Measurements from ENCODE around the gene MYLK4.

The MYLK4 gene

DNA sequence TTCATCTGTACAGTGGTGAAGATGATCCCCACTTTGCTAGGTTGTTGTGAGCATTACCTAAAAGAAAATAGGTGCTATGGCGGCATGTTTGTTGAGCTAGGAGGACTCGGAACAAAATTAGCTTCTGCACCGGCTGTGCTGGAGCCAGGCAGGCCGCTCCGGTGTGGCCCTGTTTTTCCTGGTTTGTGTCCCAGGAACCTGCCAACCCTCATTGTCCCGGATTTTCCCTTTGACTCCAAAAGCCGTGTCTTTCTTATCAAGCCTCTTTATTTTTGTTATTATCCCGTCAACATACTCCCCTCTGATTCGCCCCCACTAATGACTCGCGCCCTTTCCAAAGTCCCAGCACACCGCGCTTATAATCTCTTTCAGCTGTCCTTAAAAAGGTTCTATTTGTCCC lies 117.0 kb downstream of the MYLK4 start:
- TF ChIP-seq, protein P1, sequence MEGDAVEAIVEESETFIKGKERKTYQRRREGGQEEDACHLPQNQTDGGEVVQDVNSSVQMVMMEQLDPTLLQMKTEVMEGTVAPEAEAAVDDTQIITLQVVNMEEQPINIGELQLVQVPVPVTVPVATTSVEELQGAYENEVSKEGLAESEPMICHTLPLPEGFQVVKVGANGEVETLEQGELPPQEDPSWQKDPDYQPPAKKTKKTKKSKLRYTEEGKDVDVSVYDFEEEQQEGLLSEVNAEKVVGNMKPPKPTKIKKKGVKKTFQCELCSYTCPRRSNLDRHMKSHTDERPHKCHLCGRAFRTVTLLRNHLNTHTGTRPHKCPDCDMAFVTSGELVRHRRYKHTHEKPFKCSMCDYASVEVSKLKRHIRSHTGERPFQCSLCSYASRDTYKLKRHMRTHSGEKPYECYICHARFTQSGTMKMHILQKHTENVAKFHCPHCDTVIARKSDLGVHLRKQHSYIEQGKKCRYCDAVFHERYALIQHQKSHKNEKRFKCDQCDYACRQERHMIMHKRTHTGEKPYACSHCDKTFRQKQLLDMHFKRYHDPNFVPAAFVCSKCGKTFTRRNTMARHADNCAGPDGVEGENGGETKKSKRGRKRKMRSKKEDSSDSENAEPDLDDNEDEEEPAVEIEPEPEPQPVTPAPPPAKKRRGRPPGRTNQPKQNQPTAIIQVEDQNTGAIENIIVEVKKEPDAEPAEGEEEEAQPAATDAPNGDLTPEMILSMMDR (conservative IDR thresholded peaks at IDR 0.05; ENCODE audit: low read length) = no peak
- DNase-seq (ENCODE audit: low read depth) = no peak

DNA sequence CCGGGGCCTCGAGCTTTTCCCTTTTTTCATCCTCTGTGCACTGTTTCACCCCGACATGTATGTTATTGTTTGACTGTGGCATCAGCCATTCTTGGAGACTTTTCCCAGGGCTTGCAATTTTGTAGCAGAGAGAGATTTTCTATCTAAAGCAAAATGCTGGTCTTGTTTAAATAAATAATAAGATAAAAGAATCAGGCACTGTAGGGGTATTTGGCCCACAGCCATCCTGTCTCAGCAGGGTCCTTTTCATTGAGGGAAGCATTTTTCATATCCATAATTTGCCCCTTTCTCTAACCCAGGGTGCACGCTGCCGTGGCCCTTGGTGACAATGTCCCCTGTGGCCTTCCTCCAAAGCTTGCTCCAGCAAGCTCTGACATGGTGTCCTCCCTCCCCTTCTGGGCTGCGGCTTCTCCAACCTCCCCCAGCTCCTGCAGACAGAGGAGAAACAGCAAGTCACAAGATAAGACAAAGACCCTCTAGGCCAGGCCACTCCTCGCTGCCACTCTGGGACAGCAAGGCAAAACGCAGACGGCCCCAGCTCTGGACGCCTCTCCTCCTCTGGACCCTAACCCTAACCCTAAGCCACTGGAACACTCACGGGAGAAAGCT lies 117.6 kb downstream of the MYLK4 start:
- DNase-seq (ENCODE audit: low read depth) = no peak
- no peak overlapping the region for H3K4me3 ChIP-seq (ENCODE audit: low read length)
- TF ChIP-seq, protein P1 (conservative IDR thresholded peaks at IDR 0.05; ENCODE audit: low read length) = no peak

More for the DNA sequence above, 117.0 kb downstream of the MYLK4 start:
- H3K4me3 ChIP-seq (ENCODE audit: low read length) = peak overlapping the region; percentile 59

DNA sequence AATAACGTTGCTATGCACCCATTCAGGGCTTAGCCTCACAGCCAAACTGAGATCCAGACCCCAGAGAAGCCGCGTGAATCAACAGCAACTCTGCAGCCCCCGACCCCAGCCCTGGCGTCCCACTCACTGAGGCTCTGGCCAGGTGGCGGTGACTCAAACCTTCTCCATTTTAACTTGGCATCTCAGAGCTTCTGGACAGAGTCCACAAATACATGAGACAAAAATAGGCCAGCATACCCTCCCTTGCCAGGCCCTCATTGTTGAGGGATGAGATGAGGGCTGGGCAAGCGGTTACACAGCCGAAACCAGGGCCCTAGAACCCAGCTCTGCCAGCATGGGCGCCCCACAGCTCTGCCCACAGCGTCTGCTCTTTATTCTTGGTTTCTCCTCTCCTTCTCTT lies 118.4 kb downstream of the MYLK4 start:
- TF ChIP-seq, protein P1 (conservative IDR thresholded peaks at IDR 0.05; ENCODE audit: low read length) = no peak
- DNase-seq (ENCODE audit: low read depth) = peak; percentile 11

DNA sequence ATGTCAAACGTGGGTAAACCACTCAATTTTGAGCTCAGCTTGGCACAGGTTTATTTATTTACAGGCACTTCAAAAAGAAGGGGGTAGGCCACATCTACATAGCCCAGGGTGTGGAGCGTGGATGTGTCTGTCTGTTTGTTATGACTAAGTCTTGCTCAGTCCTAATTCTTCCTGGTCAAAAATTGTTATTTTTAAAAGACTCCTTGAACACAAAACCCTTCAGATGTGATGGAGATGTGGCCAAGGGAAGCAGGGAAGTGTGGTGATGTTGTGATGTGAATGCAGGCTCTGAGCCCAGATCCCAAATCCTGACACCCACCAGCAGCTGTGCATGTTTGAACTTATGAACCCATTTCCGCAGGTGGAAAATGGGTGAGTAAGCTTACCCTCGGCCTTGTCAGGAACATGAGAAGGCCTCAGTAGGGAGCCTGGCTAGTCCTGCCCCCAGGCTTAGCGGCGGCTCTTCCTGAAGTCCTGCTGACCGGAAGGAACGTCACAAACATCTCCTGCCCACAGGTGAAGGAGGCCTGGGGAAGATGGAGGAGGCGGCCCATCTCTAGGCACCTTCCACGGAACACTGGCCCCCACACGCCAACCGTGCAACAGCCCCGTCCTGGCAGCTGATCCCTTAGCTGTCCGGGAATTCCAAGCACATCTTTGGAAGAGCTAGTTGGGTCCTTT lies 119.7 kb downstream of the MYLK4 start:
- no peak overlapping the region for H3K4me3 ChIP-seq (ENCODE audit: low read length)
- TF ChIP-seq, protein P1 (conservative IDR thresholded peaks at IDR 0.05; ENCODE audit: low read length) = no peak
- peak; percentile 2 for DNase-seq (ENCODE audit: low read depth)

More for the DNA sequence above, 118.4 kb downstream of the MYLK4 start:
- H3K4me3 ChIP-seq (ENCODE audit: low read length) = no peak overlapping the region

DNA sequence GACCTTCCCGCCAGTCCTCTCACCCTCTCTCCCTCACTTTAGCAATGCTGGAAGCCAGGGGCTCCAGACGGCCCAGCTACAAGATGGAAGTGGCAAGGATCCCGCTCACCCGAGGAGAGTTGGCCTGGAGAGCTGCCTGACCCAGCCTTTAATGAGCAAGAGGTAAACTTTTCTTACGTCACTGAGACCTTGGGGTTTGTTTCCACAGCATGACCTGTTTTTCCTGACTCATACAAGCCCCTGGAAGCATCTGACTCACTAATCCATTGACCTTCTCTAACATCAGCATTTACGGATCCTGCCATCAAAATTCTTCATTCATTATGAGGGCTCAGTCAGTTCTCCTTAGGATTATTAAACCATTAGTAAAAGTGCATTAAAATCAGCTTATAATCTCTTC lies 120.4 kb downstream of the MYLK4 start:
- DNase-seq (ENCODE audit: low read depth) = peak; percentile 71
- TF ChIP-seq, protein P1 (conservative IDR thresholded peaks at IDR 0.05; ENCODE audit: low read length) = no peak
- H3K4me3 ChIP-seq (ENCODE audit: low read length) = no peak overlapping the region

DNA sequence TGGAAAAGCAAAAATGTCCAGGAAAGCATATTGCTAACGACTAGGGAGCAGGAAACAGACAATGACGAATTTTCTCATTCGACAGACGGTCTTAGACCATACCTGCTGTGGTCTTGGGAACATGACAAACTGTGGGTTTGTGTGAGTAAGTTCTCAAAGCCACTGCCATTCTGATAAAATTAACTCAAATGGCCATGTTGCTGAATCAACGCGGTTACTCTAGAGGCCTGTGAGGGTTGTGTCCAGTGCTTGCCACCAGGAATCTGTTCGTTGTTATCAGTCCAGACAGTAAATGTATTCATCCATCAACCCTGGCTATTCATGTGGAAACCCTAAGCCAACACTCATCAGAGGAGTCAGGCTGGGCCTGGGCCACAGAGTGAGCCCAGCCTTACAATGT lies 124.3 kb downstream of the MYLK4 start:
- no peak overlapping the region for H3K4me3 ChIP-seq (ENCODE audit: low read length)
- TF ChIP-seq, protein P1 (conservative IDR thresholded peaks at IDR 0.05; ENCODE audit: low read length) = no peak
- no peak for DNase-seq (ENCODE audit: low read depth)

DNA sequence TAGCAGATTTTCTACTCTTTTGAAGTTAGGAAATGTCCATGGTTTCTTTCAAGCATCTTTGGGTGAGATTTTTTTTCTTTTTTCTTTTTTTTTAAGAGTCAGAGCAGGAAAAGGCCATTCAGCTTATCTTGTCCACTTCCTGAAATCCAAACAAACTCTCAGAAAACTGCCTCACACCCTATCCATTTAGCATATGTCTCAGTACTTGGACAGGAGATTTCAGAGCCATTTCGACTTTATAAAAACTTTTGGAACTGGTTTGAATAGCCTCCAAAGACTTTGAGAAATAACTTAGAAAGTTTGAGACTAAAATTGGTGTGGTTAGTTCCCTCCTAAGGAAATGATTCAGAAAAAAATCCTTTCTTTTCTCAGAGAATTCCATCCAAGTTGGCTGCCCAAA lies 125.1 kb downstream of the MYLK4 start:
- TF ChIP-seq, protein P1 (conservative IDR thresholded peaks at IDR 0.05; ENCODE audit: low read length) = no peak
- no peak for DNase-seq (ENCODE audit: low read depth)
- H3K4me3 ChIP-seq (ENCODE audit: low read length) = no peak overlapping the region

Data from AG10803 (cell line).